Subcutaneous preadipocyte (primary cell): ENCODE results near the gene COPZ1. TPM values are rescaled to one million over a fixed set of nuclear protein-coding genes. Genes with fewer than 3 reads are reported as not detected.

Source experiments
- small RNA-seq: library from RNA; depleted of rRNA; stranded (forward); fragments of <200 nt; gene quantifications from one replicate; pipeline ENCODE3, GENCODE V24; 2012
- total RNA-seq: library from RNA; depleted of rRNA; stranded (reverse); fragments of >200 nt; gene quantifications from 2 replicates; pipeline ENCODE4 v1.2.3, GENCODE V29; 2012

COPZ1 gene, protein sequence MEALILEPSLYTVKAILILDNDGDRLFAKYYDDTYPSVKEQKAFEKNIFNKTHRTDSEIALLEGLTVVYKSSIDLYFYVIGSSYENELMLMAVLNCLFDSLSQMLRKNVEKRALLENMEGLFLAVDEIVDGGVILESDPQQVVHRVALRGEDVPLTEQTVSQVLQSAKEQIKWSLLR
- total RNA-seq = 103 and 111 TPM in 2 replicates

GRCh38 chr12:54324617-54325441 lies at the start of gene COPZ1:
Gene COPZ1 (plus strand): TSS chr12:54325131. CDS start chr12:54325164, 33 bp downstream.

DNA sequence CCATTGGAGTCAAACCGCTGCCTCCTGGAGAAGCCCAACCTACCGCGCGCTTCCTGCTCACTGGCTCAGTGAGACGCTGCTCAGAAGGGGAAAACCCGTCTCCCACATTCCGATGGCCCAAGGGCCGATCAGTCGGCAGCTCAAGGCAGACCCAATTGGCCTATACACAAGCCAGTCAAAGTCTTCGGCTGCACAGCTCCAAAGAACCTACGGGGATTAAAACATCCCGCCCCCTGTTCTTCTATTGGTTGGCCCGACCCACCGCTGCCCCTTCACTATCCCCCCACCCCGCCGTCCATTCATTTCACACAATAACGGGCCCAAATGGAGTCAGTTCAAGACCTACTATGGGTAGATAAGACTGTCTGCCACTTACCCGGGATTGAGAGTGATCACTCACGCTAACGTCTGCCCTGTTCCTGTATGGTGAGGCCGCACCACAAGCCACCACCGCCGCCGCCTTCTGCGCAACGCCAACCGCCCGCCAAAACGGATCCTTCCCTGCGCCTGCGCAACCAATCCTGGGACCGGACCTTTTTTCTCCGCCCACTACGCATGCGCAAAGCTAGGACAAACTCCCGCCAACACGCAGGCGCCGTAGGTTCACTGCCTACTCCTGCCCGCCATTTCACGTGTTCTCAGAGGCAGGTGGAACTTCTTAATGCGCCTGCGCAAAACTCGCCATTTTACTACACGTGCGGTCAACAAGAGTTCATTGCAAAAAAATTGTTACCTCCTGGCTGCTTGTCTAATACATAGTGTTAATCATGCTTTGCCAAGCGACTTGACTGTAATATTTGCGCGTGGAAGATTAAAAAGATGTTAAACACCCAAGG lies 45.1 kb upstream of the COPZ1 start, which contains the start of gene CBX5:
Gene CBX5, minus strand, starts transcription at position 491 of the 836 bp plus-strand sequence. CDS start 22,472 bp downstream, outside the sequence.

GRCh38 chr12:54280468-54281260 lies 44.3 kb upstream of the COPZ1 start, which contains the start of gene HNRNPA1:
Gene HNRNPA1 (plus strand): TSS chr12:54280726. CDS start chr12:54280808, 82 bp downstream.

DNA sequence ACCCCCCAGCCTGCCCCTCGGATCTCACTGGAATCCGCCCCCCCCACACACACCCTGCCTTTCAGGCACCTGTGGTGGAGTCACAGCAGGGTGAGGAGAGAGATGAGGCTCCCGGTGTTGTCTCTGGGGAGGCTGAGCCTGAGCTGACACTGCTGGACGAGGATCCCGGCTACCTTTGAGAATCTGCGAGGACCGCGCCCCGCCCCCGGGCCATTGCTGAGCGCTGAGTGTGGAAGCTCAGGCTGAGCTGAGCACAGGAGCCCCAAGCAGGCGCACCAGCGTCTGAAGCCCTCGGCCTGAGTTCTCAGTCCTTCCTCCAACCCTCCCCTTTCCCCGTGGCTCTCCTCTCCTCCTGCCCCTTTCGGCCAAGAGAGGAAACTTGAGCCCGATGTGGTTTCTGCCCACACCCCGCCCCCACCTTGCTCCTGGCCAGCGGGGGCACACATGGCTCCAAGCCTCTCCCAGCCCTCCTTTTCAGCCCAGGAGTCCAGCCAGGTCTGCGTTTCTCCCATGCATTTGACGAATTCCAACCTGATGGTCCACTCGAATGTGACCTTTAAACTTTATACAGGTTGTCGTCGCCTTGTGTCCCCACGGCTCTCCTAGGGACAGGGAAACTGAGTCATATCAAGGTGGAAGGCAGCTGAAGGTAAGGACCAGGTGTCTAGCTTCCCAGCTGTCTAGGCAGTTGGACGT lies 24.1 kb upstream of the COPZ1 start, which contains the start of gene NFE2:
Gene NFE2, minus strand, starts transcription at position 284 of the 696 bp plus-strand sequence. CDS start 5,767 bp downstream, outside the sequence.

GRCh38 chr12:54364413-54364812 lies 39.5 kb downstream of the COPZ1 start, which contains the start of gene GPR84:
Gene GPR84 (minus strand): TSS chr12:54364486. CDS start chr12:54363851, 635 bp downstream.

DNA sequence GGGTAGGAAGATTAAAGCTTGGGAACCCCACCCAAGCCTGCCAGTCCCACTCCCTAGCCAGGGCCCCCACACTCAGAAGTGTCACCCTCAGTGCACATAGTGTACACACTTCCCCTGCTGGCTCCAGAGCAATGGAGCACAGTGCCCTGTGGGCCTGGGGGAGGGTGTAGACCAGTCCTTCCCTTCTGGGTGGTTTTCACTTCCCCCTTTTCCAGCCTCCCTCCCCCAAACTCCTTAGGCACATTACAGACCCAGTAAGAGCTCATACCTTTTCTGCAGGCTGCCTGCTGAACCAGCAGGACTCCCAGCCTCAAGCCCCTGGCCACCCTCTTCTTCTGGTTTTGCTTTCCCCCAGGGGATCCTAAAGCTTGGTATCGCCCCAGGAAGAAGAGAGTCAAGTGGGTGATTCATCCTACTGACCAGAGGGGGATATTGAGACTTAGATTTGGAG lies 59.7 kb downstream of the COPZ1 start, which contains the start of gene ZNF385A:
Gene ZNF385A, minus strand, starts transcription at position 143 of the 451 bp plus-strand sequence. CDS start 219 bp downstream, outside the sequence.

Small RNA genes lying within 50 kb of the gene (small RNA-seq; reads per million reads assigned to genes)
- 188 reads per million, percentile 99 among the genes with 10 or more reads in this experiment for gene MIR148B
- gene RN7SL744P = not detected
- gene RNU6-950P = not detected

Other genes with a start within 250 kb of the COPZ1 start
- 20.6 and 28.2 TPM in 2 replicates for gene SMUG1, start 136.1 kb upstream of the COPZ1 start, total RNA-seq
- gene CBX5, start 45.0 kb upstream of the COPZ1 start, total RNA-seq = 34.5 and 49.1 TPM in 2 replicates
- gene HNRNPA1, start 44.4 kb upstream of the COPZ1 start, total RNA-seq = 323 and 341 TPM in 2 replicates
- gene NFE2, start 24.1 kb upstream of the COPZ1 start, total RNA-seq = not detected in 2 replicates
- gene GPR84, start 39.4 kb downstream of the COPZ1 start, total RNA-seq = not detected in 2 replicates
- 0.37 and 1.4 TPM in 2 replicates for gene ZNF385A, start 59.6 kb downstream of the COPZ1 start, total RNA-seq
- gene ITGA5, start 94.1 kb downstream of the COPZ1 start, total RNA-seq = 351 and 524 TPM in 2 replicates
- gene GTSF1, start 148.5 kb downstream of the COPZ1 start, total RNA-seq = not detected in 2 replicates
- gene NCKAP1L, start 172.6 kb downstream of the COPZ1 start, total RNA-seq = under 0.01 TPM in 2 replicates
- 0.78 and 1.5 TPM in 2 replicates for gene PDE1B, start 224.5 kb downstream of the COPZ1 start, total RNA-seq